GM21447 (cell line): ENCODE data around the gene KRT23.

Experiments
- ATAC-seq: cut with Tn5 transposase; IDR thresholded peaks from one replicate; pipeline ENCODE4 v1.9.1; 2021; ENCODE audit not compliant: unreplicated experiment

KRT23 gene

DNA sequence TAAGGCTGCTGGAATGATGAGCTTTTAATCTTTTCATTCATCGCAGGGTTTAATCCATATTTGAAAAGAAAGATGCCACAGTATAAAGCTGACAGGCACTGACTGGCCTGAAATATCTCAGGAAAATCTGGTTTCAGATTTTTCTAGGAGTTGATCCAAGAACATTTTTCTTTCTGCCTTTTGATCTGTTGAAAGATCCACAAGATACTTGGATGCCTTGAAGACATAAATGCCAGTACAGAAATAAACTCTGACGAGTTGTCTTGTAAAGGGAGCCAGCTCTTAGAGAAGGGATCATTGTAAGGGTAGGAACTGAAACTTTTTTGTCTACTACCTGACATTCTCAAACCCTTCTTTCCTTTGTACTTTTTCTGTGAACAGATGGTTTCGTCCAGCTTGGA is 27.0 kb downstream of the KRT23 start:
- no peak for ATAC-seq

DNA sequence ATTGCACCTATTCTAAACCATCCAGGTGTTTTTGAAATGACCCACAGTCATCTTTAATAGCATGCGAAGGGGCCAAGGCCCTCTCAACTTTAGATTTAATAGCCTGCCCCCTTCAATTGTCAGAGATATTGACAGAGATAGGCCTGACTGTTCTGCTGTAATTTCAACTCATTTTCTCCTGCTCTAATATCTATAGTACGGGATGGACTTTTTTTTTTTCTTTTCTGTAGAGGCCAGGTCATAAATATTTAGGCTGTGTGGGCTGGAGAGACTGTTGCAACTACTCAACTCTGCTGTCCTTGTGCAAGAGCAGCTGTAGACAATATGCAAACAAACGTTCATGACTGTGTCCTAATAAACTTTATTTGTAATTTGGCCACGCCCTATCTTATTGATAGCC is 27.7 kb downstream of the KRT23 start:
- ATAC-seq = no peak

DNA sequence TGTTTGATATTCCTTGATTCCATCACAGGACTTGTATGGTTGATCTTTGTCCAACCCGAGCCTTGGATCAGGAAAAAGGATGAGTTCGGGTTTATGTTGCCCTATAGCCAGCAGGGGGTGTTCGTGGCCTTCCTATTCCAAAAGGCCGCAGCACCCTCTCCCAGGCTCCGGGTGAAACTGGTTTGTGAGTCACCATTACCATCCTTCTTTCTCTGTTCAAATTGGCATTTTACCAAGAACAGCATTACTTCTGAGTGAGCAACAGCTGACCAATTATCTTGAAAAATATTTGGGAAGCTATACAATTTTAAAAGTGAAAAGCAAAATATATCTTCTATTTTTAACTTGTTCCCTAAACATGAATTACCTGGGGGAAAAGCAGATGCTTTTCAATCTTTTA is 28.1 kb downstream of the KRT23 start:
- ATAC-seq = no peak

DNA sequence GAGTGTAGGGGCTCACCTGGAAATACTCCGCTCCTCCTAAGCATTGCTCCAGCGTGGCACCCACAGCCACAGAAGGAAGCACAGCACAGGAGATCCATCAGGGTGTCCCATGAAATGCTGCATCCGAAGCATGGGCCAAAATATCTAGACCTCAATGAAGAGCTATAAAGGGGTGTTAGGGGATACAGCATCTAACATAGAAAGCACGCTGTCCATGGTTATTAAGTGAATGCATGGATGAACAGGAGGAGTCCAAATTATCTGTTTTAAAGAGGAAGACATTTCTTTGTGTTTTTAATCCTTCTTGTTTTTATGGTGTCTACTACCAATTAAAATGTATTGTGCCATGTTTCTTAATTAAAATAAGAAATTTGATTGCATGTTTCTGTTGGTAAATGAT is 30.8 kb downstream of the KRT23 start:
- ATAC-seq = no peak

DNA sequence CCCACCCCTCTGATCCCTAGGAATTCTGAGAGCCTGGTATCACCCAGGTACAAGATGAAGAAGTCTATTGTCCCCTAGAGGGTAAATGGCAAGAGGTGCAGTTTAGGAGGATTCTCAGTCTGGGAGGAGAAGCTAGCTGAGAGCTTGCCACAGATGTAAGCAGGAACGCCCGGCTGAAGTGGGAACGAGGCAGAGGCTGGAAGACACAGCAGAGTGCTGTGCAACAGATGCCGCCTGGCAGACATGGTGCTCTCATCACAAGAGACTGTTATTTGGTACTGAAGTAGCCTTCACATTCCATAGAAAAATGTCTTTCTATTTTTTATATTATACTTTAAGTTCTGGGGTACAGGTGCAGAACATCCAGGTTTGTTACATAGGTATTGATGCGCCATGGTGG is 32.1 kb downstream of the KRT23 start:
- ATAC-seq = no peak

DNA sequence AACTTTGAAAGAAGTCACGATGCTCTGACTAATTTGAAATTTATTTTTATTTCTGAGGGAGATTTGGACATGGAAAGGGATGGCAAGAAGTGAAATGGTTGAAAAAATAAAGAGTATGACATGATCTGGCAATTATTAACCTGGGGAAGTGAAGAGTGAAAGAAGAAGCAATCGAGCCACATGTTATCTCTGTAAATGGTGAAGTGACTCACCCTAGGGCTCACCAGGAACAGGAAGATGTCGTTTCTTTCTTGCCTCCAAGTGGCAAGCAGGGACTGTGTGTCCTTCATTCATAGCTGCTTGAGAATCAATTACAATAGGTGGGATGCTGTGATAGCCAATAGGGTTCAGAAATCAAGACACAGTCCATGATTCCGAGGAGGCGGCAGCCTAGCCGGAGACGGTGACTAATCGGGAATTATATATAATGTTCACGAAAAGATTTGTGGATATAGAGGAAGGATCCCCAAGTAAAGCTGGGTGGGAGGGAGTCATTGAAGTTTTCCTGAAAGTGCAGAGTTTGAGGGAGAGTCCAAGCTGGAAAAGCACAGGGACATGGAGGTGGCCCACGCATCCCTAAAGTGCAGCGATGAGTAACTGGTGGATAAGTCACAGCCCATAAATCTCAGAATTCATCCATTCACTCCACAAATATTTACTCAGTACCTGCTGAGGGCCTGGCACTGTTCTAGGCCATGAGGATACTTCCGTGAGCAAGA is 34.2 kb downstream of the KRT23 start:
- ATAC-seq = no peak

DNA sequence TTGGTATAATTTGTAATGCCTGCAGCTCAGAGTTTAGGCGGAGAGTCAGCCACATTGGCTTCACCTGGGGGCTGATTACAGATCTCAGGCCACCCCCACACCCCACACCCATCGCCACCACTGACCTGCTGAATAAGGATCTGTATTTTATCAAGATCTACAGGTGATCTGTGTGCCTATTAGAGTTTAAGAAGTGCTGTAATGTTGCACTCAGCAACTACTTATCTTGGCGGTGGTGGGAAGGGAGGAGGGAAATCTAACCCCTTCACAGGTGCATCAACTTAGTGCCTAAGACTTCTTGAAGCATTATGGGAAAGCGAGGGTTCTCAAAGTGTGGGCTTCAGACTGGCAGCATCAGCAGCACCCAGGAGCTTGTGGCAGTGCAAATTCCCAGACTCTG is 34.9 kb downstream of the KRT23 start:
- no peak for ATAC-seq

DNA sequence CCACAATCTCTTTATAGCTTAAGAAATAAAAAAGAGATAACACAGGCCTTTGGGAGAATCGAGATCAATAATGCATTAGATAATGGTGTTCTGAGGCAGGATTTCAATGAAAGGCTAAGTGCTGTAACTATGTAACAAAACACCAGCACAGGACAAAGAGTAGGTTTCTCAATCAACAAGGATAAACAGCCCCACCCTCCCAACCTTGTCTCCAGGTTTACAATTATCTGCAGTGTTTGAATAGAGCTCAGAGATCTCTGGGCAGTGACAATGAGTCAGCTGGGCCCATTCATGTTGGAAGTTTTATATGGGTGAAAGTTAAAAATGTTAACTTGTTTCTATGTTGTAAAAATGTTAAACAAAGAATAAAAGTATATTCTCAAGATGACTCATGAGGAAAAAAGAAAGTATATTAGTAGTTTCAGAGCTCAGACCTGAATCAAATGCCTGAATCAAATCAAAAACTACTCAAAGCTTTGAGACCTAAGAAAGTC is 35.4 kb downstream of the KRT23 start:
- ATAC-seq = no peak

DNA sequence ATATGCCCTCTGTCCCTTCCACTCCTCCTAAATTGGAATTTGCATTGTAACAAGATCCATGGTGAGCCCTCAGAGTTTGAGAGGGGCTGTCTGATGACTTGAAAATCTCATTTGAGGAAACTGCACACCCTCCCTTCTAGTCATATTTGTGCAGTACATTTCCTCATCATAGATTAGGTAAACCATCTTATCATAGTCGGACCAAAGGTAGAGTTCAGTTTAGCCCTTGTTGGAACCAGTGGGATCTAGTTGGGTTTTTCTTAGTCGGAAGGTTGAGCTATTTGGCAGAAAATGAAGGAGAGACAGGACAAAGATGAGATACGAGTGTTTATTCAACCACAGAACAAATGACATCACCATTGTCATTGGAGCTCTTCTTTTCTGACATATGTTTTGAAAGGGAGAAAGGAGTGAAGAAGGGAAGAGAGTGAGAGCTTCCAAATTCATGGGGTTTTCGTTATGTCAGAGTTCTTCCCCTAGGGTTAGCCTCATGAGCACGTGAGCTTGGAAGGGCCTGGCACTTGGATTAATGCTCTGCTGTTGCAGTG is 36.6 kb downstream of the KRT23 start:
- ATAC-seq = no peak

DNA sequence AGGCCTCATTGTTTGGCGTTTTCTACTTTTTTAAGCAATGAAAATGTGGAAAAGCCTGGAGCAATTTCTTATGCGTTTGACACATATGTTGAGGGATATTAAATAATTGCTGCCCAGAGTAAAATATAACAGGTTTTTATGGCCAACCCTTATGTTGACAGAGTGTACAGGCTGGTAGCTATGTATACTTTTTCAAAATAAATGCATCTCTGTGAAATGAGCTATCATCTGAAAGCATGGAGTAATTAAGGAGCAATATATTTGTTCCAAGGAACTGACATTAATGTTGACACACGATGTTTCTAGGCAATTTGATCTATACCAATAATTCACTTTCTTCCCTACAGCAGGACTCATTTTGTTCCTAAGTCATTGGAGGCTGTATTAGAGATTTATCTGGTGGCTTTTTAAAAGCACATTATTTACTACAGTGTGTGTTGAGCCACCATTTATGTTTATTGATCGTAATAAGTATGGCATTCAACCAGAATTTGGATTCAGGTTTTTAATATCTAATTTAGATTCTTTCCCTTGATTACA is 40.5 kb downstream of the KRT23 start:
- no peak for ATAC-seq

DNA sequence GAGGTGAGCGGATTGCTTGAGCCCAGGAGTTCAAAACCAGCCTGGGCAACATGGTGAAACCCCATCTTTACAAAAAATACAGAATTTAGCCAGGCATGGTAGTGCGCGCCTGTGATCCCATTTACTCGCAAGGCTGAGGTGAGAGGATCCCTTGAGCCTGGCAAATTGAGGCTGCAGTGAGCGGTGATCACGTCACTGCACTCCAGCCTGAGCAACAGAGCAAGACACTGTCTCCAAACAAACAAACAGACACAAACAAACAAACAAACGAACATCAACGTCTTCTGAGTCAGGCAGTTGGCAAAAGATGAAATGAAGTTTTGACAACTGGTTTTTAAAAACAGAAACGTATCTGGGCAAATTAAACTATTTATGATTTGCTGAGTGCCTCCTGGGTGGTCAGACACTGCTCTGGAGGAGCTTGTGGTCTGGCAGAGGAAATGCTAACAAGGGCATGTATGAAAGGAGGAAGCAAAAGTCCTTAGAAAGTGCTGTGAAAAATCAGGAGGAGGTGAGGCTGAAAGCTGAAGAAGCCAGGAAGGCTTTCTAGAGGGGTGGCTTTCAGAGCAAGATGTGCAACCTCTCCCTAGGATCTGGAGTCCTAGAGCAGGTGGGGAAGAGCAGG is 42.2 kb downstream of the KRT23 start:
- ATAC-seq = no peak

DNA sequence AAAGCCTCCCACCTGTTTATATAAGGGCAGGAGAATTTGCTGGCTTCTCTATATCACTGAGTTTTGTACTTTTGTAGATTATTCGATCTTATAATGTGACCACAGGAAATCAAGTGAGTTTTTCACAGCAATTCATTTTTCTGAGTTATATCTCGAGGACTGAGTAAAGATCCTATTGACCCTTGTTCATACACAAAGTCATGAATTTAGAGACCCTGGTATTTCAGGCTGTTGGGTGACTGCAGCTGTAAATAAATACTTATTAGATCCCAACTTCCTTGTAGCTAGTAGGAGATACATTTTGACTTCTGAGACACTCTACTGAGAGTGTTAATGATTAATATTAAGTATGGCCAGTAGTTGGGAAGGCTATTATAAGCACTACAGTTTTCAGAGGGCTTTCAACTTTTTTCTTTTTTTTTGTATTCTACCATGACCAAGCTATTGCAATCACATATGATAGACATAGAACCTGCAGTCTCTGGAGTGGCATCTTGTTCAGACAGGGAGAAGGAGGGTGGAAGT is 49.2 kb downstream of the KRT23 start:
- no peak for ATAC-seq

DNA sequence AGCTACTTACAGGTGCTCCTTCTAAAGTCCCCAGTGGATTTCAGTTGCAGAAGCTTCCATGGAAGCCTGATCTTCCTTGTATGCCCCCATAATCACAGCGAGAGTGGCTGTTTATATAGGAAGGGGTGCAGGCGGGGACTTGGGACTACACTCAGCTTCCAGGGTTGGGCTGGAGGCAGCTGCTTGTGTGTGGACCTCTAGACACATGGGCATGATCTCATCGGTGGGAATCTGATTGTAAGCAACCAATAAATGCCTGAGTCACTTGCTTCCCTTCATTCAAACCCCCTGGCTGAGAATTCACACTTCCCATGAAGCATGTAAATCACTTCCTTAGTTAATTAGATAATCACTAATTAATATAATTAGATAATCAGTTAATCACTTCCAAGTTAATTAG is 51.4 kb downstream of the KRT23 start:
- no peak for ATAC-seq

DNA sequence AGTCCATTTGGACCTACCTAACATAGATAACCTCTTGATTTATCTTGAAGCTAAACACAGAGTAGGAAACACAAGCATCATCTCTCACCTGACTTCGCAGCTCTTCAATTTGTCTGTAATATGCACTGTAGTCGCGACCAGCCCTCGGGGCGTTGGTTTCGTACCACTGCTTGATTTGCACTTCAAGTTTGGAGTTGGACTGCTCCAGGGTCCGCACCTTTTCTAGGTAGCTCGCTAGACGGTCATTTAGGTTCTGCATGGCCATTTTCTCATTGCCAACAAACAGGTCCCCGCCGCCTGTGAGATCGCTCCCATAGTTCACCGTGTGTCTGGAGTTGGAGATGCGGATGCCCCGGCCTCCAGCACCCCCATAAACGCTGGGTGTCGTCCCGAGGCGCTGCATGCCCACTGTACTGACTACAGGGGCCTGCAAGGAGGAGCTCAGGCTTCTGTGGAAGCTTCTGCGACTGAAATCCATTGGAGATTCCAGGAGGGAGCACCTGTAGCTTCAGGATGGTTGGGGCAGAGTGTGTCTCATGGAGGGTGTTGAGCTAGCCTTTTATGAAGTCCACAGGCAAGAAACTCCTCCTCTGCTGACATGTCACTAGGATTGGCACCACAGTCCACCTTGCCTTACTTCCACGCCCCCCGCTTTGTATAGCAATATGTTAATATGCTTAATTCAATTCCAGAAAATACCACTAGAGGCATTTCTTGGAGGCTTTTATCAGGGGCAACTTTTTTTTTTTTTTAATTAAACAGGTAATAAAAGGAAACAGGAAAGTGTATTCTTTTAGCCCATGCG is 52.5 kb downstream of the KRT23 start, which contains the start of gene KRT20:
KRT20 (minus strand) TSS at position 535 of the 805 bp plus-strand sequence; CDS start at position 478, 57 bp downstream.
- ATAC-seq = no peak

DNA sequence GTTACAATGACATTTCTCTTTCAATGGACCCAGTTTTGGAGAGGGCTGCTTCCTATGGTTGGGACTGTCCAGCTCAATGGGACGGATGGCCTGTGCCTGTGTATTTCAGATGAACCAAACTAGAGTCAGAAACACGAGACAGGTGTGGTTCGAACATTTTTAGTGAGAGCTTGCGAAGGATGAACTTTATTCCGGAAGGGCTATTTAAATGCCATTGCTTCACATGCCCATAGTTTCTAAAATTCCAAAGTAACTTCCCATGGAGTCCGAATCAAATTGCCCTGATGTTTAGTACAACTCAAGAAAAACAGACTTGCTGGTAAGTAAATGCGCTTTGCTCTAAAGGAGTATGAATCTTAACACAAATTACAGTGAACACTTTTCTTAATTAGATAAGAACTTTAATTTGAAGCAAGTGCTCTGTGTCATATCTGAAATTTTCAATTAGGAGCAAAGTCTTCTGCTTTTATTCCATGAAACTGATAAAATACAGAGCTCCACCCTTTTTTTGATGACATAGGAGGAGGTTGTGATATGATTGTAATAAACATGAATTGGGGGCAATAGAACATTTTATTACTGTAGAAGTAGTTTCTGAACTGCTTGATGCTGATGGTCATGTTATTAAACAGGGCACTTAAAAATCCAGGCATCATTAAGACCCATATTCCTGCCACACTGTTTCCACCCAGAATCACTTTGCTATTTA is 53.7 kb downstream of the KRT23 start:
- ATAC-seq = no peak

DNA sequence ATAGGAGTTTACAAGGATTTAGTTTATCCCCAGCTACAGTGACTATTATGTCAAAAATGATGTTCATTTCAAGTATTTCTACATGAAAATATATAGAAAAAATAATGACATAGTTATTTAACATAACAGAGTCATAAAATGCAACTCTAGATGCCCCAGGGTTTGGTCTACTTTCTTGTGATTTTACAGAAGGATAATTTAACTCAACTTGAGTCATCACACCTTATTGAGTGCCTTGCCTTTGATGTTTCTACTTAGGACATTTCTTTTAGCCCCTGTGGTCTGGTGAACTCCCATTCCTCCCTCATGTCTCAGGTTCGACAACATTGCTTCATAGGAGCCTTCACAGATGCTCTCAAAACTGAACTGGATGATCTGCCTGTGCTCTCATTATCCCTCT is 54.4 kb downstream of the KRT23 start:
- no peak for ATAC-seq

DNA sequence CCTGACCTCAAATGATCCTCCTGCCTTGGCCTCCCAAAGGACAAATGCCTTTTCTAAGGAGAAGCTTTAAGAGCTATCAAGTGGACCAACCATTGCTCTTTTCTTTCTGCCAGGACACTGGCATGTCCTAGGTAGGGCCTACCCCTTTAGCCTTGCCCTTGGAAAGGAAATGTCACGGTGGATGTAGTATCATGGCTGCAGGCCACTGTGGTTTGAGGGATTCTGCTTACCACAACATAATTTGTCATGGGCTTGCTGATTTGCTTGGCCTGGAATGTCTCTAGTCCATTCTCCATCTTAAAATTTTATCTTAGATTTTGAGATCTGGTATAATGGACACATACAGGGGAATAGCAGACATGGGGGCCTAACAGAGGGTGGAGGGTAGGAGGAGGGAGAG is 58.4 kb downstream of the KRT23 start:
- no peak for ATAC-seq

DNA sequence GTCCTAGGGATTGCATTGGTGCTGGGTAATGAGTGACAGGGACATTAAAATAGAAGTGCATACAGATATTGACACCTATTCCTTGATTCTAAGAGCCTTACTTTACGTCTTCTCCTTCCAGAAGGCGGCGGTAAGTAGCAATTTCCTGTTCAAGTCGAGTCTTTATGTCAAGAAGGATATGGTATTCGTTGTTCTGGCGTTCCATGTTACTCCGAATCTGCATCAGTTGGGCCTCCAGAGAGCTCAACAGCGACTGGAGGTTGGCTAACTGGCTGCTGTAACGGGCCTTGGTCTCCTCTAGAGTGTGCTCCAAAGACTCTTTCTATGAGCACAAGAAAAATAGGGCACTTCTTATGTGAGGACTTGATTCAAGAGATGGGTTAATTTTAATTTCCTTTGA is 59.4 kb downstream of the KRT23 start:
- ATAC-seq = no peak

DNA sequence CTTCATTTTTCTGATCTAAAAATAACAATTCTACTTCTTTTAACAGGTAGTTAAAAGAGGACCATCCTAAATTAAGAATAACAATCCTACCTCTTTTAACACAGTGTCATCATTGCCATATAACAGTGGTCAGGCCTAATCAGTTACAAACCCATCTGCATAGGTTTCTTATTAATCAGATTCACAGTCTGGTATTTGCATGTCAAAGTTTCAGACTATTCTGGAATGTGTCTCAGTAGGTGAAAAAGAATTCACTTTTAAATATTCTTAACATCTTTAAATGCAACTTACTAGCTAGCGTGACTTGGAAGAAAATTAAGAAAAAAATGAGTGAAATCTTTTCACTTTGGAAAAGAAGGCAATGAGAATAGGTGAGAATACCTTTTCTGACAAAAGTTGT is 63.6 kb downstream of the KRT23 start:
- ATAC-seq = no peak

DNA sequence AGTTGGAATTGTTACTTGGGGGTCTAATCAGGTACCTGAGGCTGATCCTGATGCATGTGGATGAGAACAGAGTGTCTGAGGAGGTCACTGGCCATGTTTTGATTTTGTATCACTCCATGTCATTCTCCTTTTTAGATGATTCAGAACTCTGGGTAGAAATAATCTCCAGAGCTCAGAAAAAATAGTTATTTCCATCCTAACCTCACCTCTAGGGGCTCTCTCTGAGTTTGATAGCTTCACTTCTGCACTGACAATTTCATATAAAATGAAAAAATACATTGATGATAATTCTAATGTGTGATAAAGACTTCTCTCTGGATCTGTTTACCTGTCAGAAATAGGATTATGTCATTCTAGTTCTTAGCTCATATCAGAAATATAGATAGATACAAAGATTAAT is 64.2 kb downstream of the KRT23 start:
- ATAC-seq = no peak
